Fibroblast of lung (primary cell): Measurements from ENCODE around the gene NECAP2.
"Not testable (repeated sequence)": the region's sequence is repeated elsewhere in the genome, so short reads cannot be mapped to it uniquely, and the experiment has no call there.

ENCODE experiments used
- EZH2 ChIP-seq: IDR thresholded peaks from 2 replicates; pipeline ENCODE4 v1.5.1; 2012; ENCODE audit warnings: low read length, control low read depth, mild to moderate bottlenecking; ENCODE audit errors: missing control alignments
- TF ChIP-seq, protein P1 (sequence below), 2 donors: IDR thresholded peaks in 1 of 2; conservative IDR thresholded peaks in 1 of 2; 1 replicate in 1 of 2; 2 replicates in 1 of 2; pipeline ENCODE4 v1.5.1; 2011 to 2012; ENCODE audit warnings: low read length in 2 of 2, control low read depth in 1 of 2, inconsistent platforms in 1 of 2, low read depth in 1 of 2, mild to moderate bottlenecking in 1 of 2

DNA sequence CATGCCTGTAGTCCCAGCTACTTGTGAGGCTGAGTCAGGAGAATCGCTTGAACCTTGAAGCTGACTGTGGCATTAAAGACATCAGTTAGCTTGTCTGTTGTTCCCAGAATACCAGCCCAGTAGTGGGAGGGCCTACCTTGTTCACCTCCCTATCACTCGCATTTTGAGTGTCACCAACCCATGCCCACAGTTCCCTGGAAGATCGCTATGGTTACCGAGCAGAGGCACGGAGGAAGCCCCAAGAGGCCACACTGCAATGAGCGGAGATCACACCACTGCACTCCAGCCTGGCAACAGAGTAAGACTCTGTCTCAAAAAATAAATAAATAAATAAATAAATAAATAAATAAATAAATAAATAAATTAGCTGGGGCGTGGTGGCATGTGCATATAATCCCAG lies 52.4 kb downstream of the NECAP2 start:
- TF ChIP-seq, protein P1, sequence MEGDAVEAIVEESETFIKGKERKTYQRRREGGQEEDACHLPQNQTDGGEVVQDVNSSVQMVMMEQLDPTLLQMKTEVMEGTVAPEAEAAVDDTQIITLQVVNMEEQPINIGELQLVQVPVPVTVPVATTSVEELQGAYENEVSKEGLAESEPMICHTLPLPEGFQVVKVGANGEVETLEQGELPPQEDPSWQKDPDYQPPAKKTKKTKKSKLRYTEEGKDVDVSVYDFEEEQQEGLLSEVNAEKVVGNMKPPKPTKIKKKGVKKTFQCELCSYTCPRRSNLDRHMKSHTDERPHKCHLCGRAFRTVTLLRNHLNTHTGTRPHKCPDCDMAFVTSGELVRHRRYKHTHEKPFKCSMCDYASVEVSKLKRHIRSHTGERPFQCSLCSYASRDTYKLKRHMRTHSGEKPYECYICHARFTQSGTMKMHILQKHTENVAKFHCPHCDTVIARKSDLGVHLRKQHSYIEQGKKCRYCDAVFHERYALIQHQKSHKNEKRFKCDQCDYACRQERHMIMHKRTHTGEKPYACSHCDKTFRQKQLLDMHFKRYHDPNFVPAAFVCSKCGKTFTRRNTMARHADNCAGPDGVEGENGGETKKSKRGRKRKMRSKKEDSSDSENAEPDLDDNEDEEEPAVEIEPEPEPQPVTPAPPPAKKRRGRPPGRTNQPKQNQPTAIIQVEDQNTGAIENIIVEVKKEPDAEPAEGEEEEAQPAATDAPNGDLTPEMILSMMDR (conservative IDR thresholded peaks at IDR 0.05 in 1 of 2, IDR thresholded peaks at IDR 0.05 in 1 of 2; ENCODE audit: low read depth in 1 of 2, low read length in 2 of 2) = not testable (repeated sequence)
- TF ChIP-seq EZH2 = not testable (repeated sequence)
